Mucosa of stomach (tissue), 1 donor: ENCODE data around the gene PA2G4.

Source experiments
- H3K27me3 ChIP-seq: one replicate; pipeline ENCODE4 v1.7.0; 2013; ENCODE audit warnings: mild to moderate bottlenecking, low read length; ENCODE audit not compliant: control insufficient read depth, insufficient read depth
- H3K36me3 ChIP-seq: one replicate; pipeline ENCODE4 v1.7.0; 2013; ENCODE audit warnings: low read length; ENCODE audit not compliant: control insufficient read depth, insufficient read depth
- H3K4me1 ChIP-seq: one replicate; pipeline ENCODE4 v1.7.0; 2013; ENCODE audit warnings: mild to moderate bottlenecking, low read length; ENCODE audit not compliant: control insufficient read depth, insufficient read depth
- H3K4me3 ChIP-seq: one replicate; pipeline ENCODE4 v1.7.0; 2013; ENCODE audit warnings: low read length
- H3K9ac ChIP-seq: one replicate; pipeline ENCODE4 v1.7.0; 2013; ENCODE audit warnings: mild to moderate bottlenecking, low read length, moderate library complexity
- H3K9me3 ChIP-seq: one replicate; pipeline ENCODE4 v1.7.0; 2013; ENCODE audit warnings: mild to moderate bottlenecking, low read length, moderate library complexity; ENCODE audit not compliant: control insufficient read depth
- donor health status: Pancreatic carcinoma.

Gene PA2G4

DNA sequence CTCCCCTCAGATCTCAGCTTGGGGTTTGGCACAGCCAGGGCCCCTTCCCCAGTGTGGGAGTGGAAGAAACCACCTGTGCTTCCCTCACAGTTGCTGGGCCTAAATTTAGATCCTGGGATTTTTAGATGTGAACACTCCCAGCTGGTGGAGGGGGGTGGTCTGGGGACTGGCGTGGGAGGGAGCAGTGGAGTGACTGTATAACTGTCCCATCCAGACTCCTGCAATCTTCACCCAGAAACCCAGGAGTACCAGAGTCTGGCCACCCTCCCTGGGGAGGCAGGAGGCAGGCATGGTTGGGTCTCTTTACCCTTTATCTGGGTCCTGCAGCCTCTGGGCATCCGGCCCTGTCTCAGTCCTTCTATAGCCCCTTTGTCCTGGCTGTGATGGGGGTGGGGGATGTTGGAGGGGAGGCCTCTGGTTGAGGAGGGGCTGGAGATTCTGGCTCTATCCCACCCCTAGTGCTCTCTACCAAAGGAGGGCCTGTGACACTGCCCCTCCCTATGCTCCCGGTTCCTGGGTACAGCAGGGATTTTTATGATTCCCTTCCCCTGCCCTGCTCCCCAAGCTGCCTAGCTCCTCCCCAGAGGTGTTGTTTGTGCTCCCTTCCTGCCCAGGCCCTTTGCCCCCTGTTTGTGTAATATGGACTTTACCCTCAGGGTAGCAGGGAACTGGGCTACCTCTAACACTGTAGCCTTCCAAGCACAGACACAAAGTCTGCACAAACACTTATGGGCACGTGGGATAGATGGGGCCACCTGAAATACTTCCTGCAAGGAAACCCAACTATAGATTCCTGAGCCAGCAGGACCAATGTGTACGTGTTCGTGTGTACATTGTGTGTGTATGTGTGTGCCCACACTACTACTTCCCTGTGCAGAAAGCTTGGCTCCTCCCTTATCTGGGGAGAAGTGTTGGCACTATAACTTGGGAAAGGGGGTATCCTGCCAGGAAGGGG, 22.7 kb upstream of the PA2G4 start:
- Histone ChIP-seq H3K36me3 (peaks cover 17% of the 10 kb centered on the region), H3K4me3 (peak overlapping the region; percentile 95), H3K9ac (peak overlapping the region; percentile 96), H3K9me3 (no peaks in the 10 kb centered on the region), H3K4me1 (peaks cover 36% of the 10 kb centered on the region), H3K27me3 (peaks cover 4% of the 10 kb centered on the region)

DNA sequence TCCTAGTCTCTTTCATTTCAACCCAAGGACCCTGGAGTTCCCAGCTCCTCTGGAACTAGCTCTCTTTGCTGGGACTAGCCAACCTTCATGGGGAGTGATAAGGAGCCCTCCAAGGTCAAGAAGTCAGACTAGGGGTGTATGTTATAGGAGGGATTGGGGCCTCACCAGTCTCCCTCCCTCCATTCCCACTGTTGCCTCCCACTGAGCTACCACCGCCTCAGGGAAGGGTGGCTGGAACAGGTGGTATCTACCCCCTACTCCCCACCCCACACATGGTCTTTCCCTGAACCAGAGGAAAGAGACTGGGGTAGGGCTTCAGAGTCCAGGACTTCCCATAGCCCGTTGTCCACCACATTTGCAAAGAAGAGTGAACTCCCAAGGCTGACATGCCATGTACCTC, 22.0 kb upstream of the PA2G4 start:
- peaks cover 18% of the 10 kb centered on the region for H3K36me3 ChIP-seq
- H3K9me3 ChIP-seq = no peaks in the 10 kb centered on the region
- peaks cover 4% of the 10 kb centered on the region for H3K27me3 ChIP-seq
- peaks cover 43% of the 10 kb centered on the region for H3K4me1 ChIP-seq
- peak overlapping the region; percentile 54 for H3K9ac ChIP-seq
- peak overlapping the region; percentile 21 for H3K4me3 ChIP-seq

GRCh38 chr12:56082967-56083366, 21.4 kb upstream of the PA2G4 start:
- H3K9me3 ChIP-seq = no peaks in the 10 kb centered on the region
- H3K9ac ChIP-seq = peak overlapping the region; percentile 54
- peak overlapping the region; percentile 21 for H3K4me3 ChIP-seq

DNA sequence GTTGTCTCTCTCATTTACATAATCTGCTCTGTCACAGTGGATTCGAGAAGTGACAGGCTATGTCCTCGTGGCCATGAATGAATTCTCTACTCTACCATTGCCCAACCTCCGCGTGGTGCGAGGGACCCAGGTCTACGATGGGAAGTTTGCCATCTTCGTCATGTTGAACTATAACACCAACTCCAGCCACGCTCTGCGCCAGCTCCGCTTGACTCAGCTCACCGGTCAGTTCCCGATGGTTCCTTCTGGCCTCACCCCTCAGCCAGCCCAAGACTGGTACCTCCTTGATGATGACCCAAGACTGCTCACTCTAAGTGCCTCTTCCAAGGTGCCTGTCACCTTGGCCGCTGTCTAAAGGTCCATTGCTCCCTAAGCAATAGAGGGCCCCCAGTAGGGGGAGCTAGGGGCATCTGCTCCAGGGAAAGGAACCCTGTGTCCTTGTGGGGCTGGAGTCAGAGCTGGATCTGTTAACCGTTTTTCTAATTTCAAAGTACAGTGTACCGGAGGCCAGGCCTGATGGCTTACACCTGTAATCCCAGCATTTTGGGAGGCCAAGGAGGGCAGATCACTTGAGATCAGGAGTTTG, 19.3 kb upstream of the PA2G4 start:
- peaks cover 4% of the 10 kb centered on the region for H3K27me3 ChIP-seq
- H3K36me3 ChIP-seq = peaks cover 37% of the 10 kb centered on the region

More at GRCh38 chr12:56082967-56083366, 21.4 kb upstream of the PA2G4 start:
- peaks cover 4% of the 10 kb centered on the region for H3K27me3 ChIP-seq
- peaks cover 24% of the 10 kb centered on the region for H3K36me3 ChIP-seq
- H3K4me1 ChIP-seq = peaks cover 48% of the 10 kb centered on the region

GRCh38 chr12:56086096-56086495, 18.3 kb upstream of the PA2G4 start:
- Histone ChIP-seq H3K4me1 (peaks cover 45% of the 10 kb centered on the region), H3K27me3 (peaks cover 2% of the 10 kb centered on the region), H3K9me3 (no peaks in the 10 kb centered on the region), H3K36me3 (peaks cover 34% of the 10 kb centered on the region), H3K9ac (no peak overlapping the region), H3K4me3 (no peak overlapping the region)

More for the DNA sequence above, 19.3 kb upstream of the PA2G4 start:
- no peak overlapping the region for H3K4me3 ChIP-seq
- no peak overlapping the region for H3K9ac ChIP-seq
- peaks cover 45% of the 10 kb centered on the region for H3K4me1 ChIP-seq
- no peaks in the 10 kb centered on the region for H3K9me3 ChIP-seq

- no peak overlapping the region for H3K9ac ChIP-seq
- H3K27me3 ChIP-seq = no peaks in the 10 kb centered on the region
- H3K9me3 ChIP-seq = no peaks in the 10 kb centered on the region
- H3K4me3 ChIP-seq = no peak overlapping the region
- peaks cover 45% of the 10 kb centered on the region for H3K4me1 ChIP-seq
- H3K36me3 ChIP-seq = peaks cover 30% of the 10 kb centered on the region
Measured at GRCh38 chr12:56086608-56087007, 17.8 kb upstream of the PA2G4 start.

GRCh38 chr12:56087220-56087619, 17.1 kb upstream of the PA2G4 start:
- no peaks in the 10 kb centered on the region for H3K9me3 ChIP-seq
- H3K4me3 ChIP-seq = no peak overlapping the region
- no peaks in the 10 kb centered on the region for H3K27me3 ChIP-seq
- H3K4me1 ChIP-seq = peaks cover 43% of the 10 kb centered on the region
- peaks cover 30% of the 10 kb centered on the region for H3K36me3 ChIP-seq
- H3K9ac ChIP-seq = peak overlapping the region; percentile 62

DNA sequence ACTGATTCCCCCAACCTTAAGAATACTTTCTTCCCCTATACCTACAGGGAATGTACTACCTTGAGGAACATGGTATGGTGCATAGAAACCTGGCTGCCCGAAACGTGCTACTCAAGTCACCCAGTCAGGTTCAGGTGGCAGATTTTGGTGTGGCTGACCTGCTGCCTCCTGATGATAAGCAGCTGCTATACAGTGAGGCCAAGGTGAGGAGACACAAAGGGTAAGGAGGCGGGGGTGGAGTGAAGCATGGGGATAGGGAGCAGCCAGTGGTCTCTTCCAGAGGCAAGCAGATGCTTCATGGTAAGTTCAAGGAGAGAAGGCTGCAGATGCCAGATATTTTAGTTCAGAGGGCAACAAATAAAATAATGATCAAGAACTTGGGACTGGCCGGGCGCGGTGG, 6.6 kb upstream of the PA2G4 start:
- Histone ChIP-seq H3K36me3 (peaks cover 6% of the 10 kb centered on the region), H3K9me3 (no peaks in the 10 kb centered on the region), H3K9ac (no peak overlapping the region), H3K27me3 (no peaks in the 10 kb centered on the region), H3K4me3 (no peak overlapping the region), H3K4me1 (no peaks in the 10 kb centered on the region)

GRCh38 chr12:56098592-56098991, 5.8 kb upstream of the PA2G4 start:
- no peak overlapping the region for H3K9ac ChIP-seq
- H3K4me1 ChIP-seq = peaks cover 2% of the 10 kb centered on the region
- no peak overlapping the region for H3K4me3 ChIP-seq
- H3K9me3 ChIP-seq = no peaks in the 10 kb centered on the region
- no peaks in the 10 kb centered on the region for H3K27me3 ChIP-seq
- H3K36me3 ChIP-seq = peaks cover 4% of the 10 kb centered on the region

GRCh38 chr12:56099787-56100186, 4.6 kb upstream of the PA2G4 start:
- Histone ChIP-seq H3K4me3 (no peak overlapping the region), H3K27me3 (no peaks in the 10 kb centered on the region), H3K4me1 (peaks cover 7% of the 10 kb centered on the region), H3K9ac (no peak overlapping the region), H3K36me3 (peaks cover 4% of the 10 kb centered on the region), H3K9me3 (no peaks in the 10 kb centered on the region)

GRCh38 chr12:56101045-56101444, 3.3 kb upstream of the PA2G4 start:
- peaks cover 4% of the 10 kb centered on the region for H3K36me3 ChIP-seq
- peaks cover 15% of the 10 kb centered on the region for H3K4me1 ChIP-seq

DNA sequence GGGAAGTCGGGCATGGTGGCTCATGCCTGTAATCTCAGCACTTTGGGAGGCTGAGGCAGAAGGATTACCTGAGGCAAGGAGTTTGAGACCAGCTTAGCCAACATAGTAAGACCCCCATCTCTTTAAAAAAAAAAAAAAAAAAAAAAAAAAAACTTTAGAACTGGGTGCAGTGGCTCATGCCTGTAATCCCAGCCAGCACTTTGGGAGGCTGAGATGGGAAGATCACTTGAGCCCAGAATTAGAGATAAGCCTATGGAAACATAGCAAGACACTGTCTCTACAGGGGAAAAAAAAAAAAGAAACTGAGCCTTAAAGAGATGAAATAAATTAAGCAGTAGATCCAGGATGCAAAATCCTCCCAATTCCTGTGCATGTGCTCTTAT, 1.7 kb upstream of the PA2G4 start:
- H3K9me3 ChIP-seq = no peaks in the 10 kb centered on the region
- H3K9ac ChIP-seq = no peak overlapping the region
- H3K27me3 ChIP-seq = no peaks in the 10 kb centered on the region
- H3K4me1 ChIP-seq = peaks cover 19% of the 10 kb centered on the region
- H3K36me3 ChIP-seq = no peaks in the 10 kb centered on the region
- H3K4me3 ChIP-seq = no peak overlapping the region

More at GRCh38 chr12:56101045-56101444, 3.3 kb upstream of the PA2G4 start:
- H3K9me3 ChIP-seq = no peaks in the 10 kb centered on the region
- H3K4me3 ChIP-seq = no peak overlapping the region
- H3K27me3 ChIP-seq = no peaks in the 10 kb centered on the region
- H3K9ac ChIP-seq = no peak overlapping the region
